B cell (primary cell): ENCODE data around the gene TNIK. TPM values are rescaled to one million over a fixed set of nuclear protein-coding genes. Genes with fewer than 3 reads are reported as not detected.

Experiments
- ATAC-seq: fragments of 200-7000 bp; cut with Tn5 transposase; one replicate; pipeline ENCODE4 v1.10.0; 2021; ENCODE audit warnings: low read depth, mild to moderate bottlenecking, moderate number of reproducible peaks, moderate library complexity
- CTCF ChIA-PET: fragments of 350-600 bp; sonication (Branson Sonifier 250); formaldehyde crosslinking; loops from one replicate; lab custom pipeline; 2021; ENCODE audit warnings: antibody characterized with exemption, inconsistent platforms; lab: Charles Lee
- POLR2A ChIA-PET: fragments of 350-600 bp; sonication (Branson Sonifier 250); formaldehyde crosslinking; loops from one replicate; lab custom pipeline; 2021; ENCODE audit warnings: antibody characterized with exemption; lab: Charles Lee
- DNase-seq: peaks from one replicate; pipeline ENCODE4 v3.0.0; 2013
- H2AFZ ChIP-seq: 2 replicates; pipeline ENCODE4 v1.6.1; 2012; ENCODE audit warnings: mild to moderate bottlenecking, low read depth, low read length; ENCODE audit not compliant: insufficient read depth, poor library complexity, severe bottlenecking
- H3K27ac ChIP-seq, 2 donors: 1 replicate in 1 of 2; 2 replicates in 1 of 2; pipeline ENCODE4 v1.5.1; 2012 to 2013; ENCODE audit warnings: low read length in 2 of 2, mild to moderate bottlenecking in 2 of 2, moderate library complexity in 1 of 2
- H3K27me3 ChIP-seq, 4 experiments: fragments of 200-600 bp in 1 of 4; sonication (generic) in 1 of 4; replicated peaks in 1 of 4; 1 replicate in 2 of 4; 2 replicates in 2 of 4; pipeline versions ENCODE4 v1.6.1 to v1.7.0; 2013 to 2016; ENCODE audit warnings: low read length in 3 of 4, mild to moderate bottlenecking in 2 of 4, mixed read lengths in 1 of 4, moderate library complexity in 1 of 4; ENCODE audit not compliant: insufficient read depth in 4 of 4, control insufficient read depth in 3 of 4; ENCODE audit errors: control extremely low read depth in 1 of 4
- H3K36me3 ChIP-seq, 2 experiments: replicated peaks in 1 of 2; 1 replicate in 1 of 2; 2 replicates in 1 of 2; pipeline versions ENCODE4 v1.6.1 to v1.7.1; 2013; ENCODE audit warnings: low read length in 1 of 2; ENCODE audit not compliant: insufficient read depth in 2 of 2, control insufficient read depth in 1 of 2; ENCODE audit errors: control extremely low read depth in 1 of 2, extremely low read depth in 1 of 2
- H3K4me1 ChIP-seq, 2 donors: fragments of 200-600 bp in 1 of 2; sonication (generic) in 1 of 2; 1 replicate in 1 of 2; 2 replicates in 1 of 2; pipeline versions ENCODE4 v1.5.1 to v1.6.1; 2013 to 2017; ENCODE audit warnings: low read length in 2 of 2; ENCODE audit not compliant: control insufficient read depth in 2 of 2, insufficient read depth in 2 of 2
- H3K4me2 ChIP-seq: replicated peaks from 2 replicates; pipeline ENCODE3; 2012; ENCODE audit warnings: mild to moderate bottlenecking, low read depth, low read length; ENCODE audit not compliant: poor library complexity, severe bottlenecking
- H3K4me3 ChIP-seq, 5 experiments: fragments of 200-600 bp in 1 of 5; sonication (generic) in 1 of 5; 1 replicate in 3 of 5; 2 replicates in 2 of 5; pipeline versions ENCODE4 v1.5.1 to v1.7.0; 2011 to 2016; ENCODE audit warnings: low read length in 4 of 5, mild to moderate bottlenecking in 4 of 5, low read depth in 2 of 5, control low read depth in 1 of 5, moderate library complexity in 1 of 5; ENCODE audit not compliant: insufficient read depth in 1 of 5; ENCODE audit errors: control extremely low read depth in 1 of 5, extremely low read depth in 1 of 5
- H3K79me2 ChIP-seq: fragments of 200-600 bp; sonication (generic); one replicate; pipeline ENCODE4 v1.6.0; 2016; ENCODE audit warnings: low read length; ENCODE audit not compliant: control insufficient read depth, insufficient read depth
- H3K9ac ChIP-seq: fragments of 200-600 bp; sonication (generic); 2 replicates; pipeline ENCODE4 v1.6.1; 2017; ENCODE audit warnings: mild to moderate bottlenecking, low read length, moderate library complexity
- H3K9me3 ChIP-seq, 3 donors: one replicate each; pipeline versions ENCODE4 v1.6.1 to v1.7.1; 2013; ENCODE audit warnings: low read length in 2 of 3; ENCODE audit not compliant: control insufficient read depth in 2 of 3, insufficient read depth in 1 of 3; ENCODE audit errors: control extremely low read depth in 1 of 3
- H4K20me1 ChIP-seq: 2 replicates; pipeline ENCODE4 v1.6.0; 2012; ENCODE audit warnings: mild to moderate bottlenecking, low read length; ENCODE audit not compliant: insufficient read depth, control insufficient read depth, poor library complexity, severe bottlenecking
- H3K27ac Mint-ChIP-seq: one replicate; pipeline ENCODE4 v1.8.0; 2021; ENCODE audit warnings: mixed read lengths
- H3K27me3 Mint-ChIP-seq: one replicate; pipeline ENCODE4 v1.8.0; 2021; ENCODE audit warnings: mixed read lengths
- H3K4me1 Mint-ChIP-seq: one replicate; pipeline ENCODE4 v1.8.0; 2021; ENCODE audit warnings: mixed read lengths
- H3K4me3 Mint-ChIP-seq: one replicate; pipeline ENCODE4 v1.8.0; 2021; ENCODE audit warnings: mixed read lengths
- H3K9me3 Mint-ChIP-seq: one replicate; pipeline ENCODE4 v1.8.0; 2022; ENCODE audit warnings: mixed read lengths; ENCODE audit not compliant: insufficient read depth
- EZH2 ChIP-seq: IDR thresholded peaks from 2 replicates; pipeline ENCODE4 v1.6.1; 2012; ENCODE audit warnings: borderline replicate concordance, low read depth, mild to moderate bottlenecking, moderate library complexity, low read length; ENCODE audit not compliant: insufficient read depth, poor library complexity, severe bottlenecking
- WGBS: methylation state at CpG from one replicate; pipeline ENCODE4 v1.1.5; 2013; ENCODE audit warnings: missing lambda C conversion rate; ENCODE audit not compliant: insufficient coverage; 5-methylcytosine and 5-hydroxymethylcytosine counted together
- intact Hi-C: fragments of 100-400 bp; cut with micrococcal nuclease; formaldehyde crosslinking; loops from one replicate; pipeline ENCODE4 v1.10.0; 2022
- polyA plus RNA-seq: library from polyadenylated mRNA; depleted of rRNA; stranded (reverse); fragments of >200 nt; gene quantifications from 2 replicates; pipeline ENCODE4 v1.2.3, GENCODE V29; 2012
- total RNA-seq, 2 donors: library from RNA; stranded (reverse); fragments of 120-200 nt in 1 of 2; gene quantifications; 1 replicate in 1 of 2; 2 replicates in 1 of 2; pipeline versions ENCODE4 v1.2.3 to v1.2.4, GENCODE V29; 2013 to 2022
- TF ChIP-seq, protein P1 (sequence below): fragments of 200-600 bp; IDR thresholded peaks from one replicate; pipeline ENCODE4 v1.8.0; 2022; ENCODE audit warnings: antibody characterized with exemption, mild to moderate bottlenecking

TNIK gene
- total and polyA plus RNA-seq, 2 donors (not counting 1 experiment from before 2014, with no cell fraction given): 0.66 to 7.7 TPM

DNA sequence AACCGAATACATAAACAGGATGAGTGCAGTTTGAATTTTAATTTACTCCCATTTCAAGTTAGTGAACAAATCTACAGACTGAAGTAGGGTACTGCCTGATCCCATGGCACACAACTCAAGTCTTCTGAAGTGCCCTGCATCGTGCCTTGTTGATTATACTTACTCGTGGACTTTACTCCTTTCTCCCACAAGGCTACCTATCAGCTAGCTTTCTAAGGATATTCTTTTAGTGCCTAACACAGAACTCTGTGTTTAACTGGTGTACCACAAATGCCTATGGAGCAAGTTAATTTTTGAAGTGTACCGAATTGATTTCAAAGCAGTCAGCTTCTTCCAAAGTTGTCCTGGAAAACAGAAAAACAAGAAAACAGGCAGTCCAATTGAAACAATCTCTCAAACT lies 119.8 kb downstream of the TNIK start:
- WGBS: 94% methylated on average over 2 of the region's 4 CpGs
- ATAC-seq: no peak
- POLR2A ChIA-PET: no interaction called here

DNA sequence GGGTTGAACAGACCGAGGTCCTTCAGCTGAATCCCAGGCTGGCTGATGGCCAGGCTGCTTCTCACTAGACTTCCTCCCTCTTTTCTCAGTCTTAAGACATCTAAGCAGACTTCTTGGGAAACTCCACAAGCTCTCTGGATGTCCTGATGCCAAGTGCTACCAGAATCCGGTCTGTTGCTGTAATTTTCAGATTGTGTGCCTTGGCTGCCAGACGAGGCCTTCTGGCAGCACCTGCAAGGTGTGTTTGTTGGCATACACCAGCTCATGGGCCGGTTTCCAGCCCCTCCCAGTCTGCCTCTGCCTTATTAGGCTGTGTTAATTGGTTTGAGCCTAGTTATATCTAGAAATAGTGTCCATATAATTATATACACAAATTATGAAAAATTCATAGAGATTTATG lies 120.6 kb downstream of the TNIK start:
- H3K27me3 ChIP-seq: no peaks in the 10 kb centered on the region
- no peak for ATAC-seq
- Mint-ChIP-seq H3K4me1 (no peaks in the 10 kb centered on the region), H3K27ac (no peak overlapping the region), H3K9me3 (no peaks in the 10 kb centered on the region), H3K4me3 (no peak overlapping the region), H3K27me3 (no peaks in the 10 kb centered on the region)
- no peaks in the 10 kb centered on the region for H4K20me1 ChIP-seq
- TF ChIP-seq, protein P1, sequence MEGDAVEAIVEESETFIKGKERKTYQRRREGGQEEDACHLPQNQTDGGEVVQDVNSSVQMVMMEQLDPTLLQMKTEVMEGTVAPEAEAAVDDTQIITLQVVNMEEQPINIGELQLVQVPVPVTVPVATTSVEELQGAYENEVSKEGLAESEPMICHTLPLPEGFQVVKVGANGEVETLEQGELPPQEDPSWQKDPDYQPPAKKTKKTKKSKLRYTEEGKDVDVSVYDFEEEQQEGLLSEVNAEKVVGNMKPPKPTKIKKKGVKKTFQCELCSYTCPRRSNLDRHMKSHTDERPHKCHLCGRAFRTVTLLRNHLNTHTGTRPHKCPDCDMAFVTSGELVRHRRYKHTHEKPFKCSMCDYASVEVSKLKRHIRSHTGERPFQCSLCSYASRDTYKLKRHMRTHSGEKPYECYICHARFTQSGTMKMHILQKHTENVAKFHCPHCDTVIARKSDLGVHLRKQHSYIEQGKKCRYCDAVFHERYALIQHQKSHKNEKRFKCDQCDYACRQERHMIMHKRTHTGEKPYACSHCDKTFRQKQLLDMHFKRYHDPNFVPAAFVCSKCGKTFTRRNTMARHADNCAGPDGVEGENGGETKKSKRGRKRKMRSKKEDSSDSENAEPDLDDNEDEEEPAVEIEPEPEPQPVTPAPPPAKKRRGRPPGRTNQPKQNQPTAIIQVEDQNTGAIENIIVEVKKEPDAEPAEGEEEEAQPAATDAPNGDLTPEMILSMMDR: no peak
- TF ChIP-seq EZH2: no peak
- DNase-seq: no peak
- H3K9me3 ChIP-seq: no peaks in the 10 kb centered on the region
- POLR2A ChIA-PET: no interaction called here
- H3K4me2 ChIP-seq: no peak overlapping the region
- no peak overlapping the region for H2AFZ ChIP-seq
- intact Hi-C loops: no loop called here
- H3K9ac ChIP-seq: no peak overlapping the region
- no peaks in the 10 kb centered on the region for H3K79me2 ChIP-seq
- H3K4me1 ChIP-seq: no peaks in the 10 kb centered on the region
- CTCF ChIA-PET: no interaction called here
- no peaks in the 10 kb centered on the region for H3K36me3 ChIP-seq
- H3K27ac ChIP-seq: no peak overlapping the region
- no peak overlapping the region for H3K4me3 ChIP-seq
- 74% methylated on average over 2 of the region's 4 CpGs for WGBS

More for the DNA sequence above, 119.8 kb downstream of the TNIK start:
- H2AFZ ChIP-seq: no peak overlapping the region
- H3K27me3 ChIP-seq: no peaks in the 10 kb centered on the region
- Mint-ChIP-seq H3K27ac (no peak overlapping the region), H3K27me3 (no peaks in the 10 kb centered on the region), H3K9me3 (no peaks in the 10 kb centered on the region), H3K4me1 (no peaks in the 10 kb centered on the region), H3K4me3 (no peak overlapping the region)
- H3K27ac ChIP-seq: no peak overlapping the region
- H3K4me1 ChIP-seq: no peaks in the 10 kb centered on the region
- H3K4me3 ChIP-seq: no peak overlapping the region
- no peaks in the 10 kb centered on the region for H3K9me3 ChIP-seq
- no peaks in the 10 kb centered on the region for H3K79me2 ChIP-seq
- H4K20me1 ChIP-seq: no peaks in the 10 kb centered on the region
- no peak for TF ChIP-seq EZH2
- TF ChIP-seq, protein P1: no peak
- CTCF ChIA-PET: interaction anchor here (0.5 kb wide), 1 partner anchor 1033 kb away, joined by 4 read pairs; no protein-coding TSS in a partner anchor
- no peak overlapping the region for H3K4me2 ChIP-seq
- DNase-seq: no peak
- intact Hi-C loops: no loop called here
- H3K9ac ChIP-seq: no peak overlapping the region
- no peaks in the 10 kb centered on the region for H3K36me3 ChIP-seq
